Frontal cortex (tissue), 4 donors: ENCODE measurements around the gene TRMT10C. TPM values are rescaled to one million over a fixed set of nuclear protein-coding genes. Genes with fewer than 3 reads are reported as not detected.
"Not testable (repeated sequence)": the region's sequence is repeated elsewhere in the genome, so short reads cannot be mapped to it uniquely, and the experiment has no call there.

Experiments used
- DNase-seq, 2 donors: peaks; one replicate each; pipeline ENCODE4 v3.0.0; 2012; ENCODE audit warnings: low spot score in 2 of 2
- FAIRE-seq: peaks from 2 replicates; lab custom pipeline; 2012; peaks lifted over from hg19 to GRCh38; lab: Jason Lieb, UNC
- small RNA-seq: library from RNA; depleted of rRNA; stranded (forward); fragments of <200 nt; gene quantifications from one replicate; pipeline ENCODE3, GENCODE V24; 2014
- total RNA-seq: library from RNA; depleted of rRNA; stranded (reverse); fragments of >200 nt; gene quantifications from one replicate; pipeline ENCODE4 v1.2.3, GENCODE V29; 2014
- donor health status: control.
- donor health status: control.
- donor health status: control.

TRMT10C gene
- total RNA-seq, 1 donor from 2014 or later, result 54.2 TPM

DNA sequence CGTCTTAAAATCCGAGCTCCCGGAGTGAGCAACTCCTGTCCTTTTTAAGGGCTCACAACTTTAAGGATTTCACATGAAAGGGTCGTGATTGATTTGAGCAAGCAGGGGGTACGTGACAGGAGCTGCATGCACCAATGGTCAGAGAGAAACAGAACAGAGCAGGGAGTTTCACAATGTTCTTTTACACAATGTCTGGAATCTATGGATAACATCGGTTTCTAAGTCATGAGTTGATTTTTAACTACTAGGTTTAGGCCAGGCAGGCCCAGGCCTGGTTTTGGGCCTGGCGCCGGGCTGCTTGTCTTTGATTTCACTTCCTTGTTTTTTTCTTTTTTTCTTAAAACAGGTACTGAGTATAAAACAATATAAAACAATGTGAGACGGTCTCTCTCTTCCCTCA lies 51.3 kb downstream of the TRMT10C start:
- FAIRE-seq, DNase-seq: not testable (repeated sequence)

GRCh38 chr3:101615525-101615924 lies 53.9 kb downstream of the TRMT10C start:
- DNase-seq, result no peak
- FAIRE-seq, result no peak

Small RNA genes lying within 50 kb of the gene (small RNA-seq; reads per million reads assigned to genes)
- gene RNU6-1256P, result not detected

Other genes with a start within 250 kb of the TRMT10C start
- 3.3 TPM for gene IMPG2, start 241.3 kb upstream of the TRMT10C start, total RNA-seq
- 75.8 TPM for gene SENP7, start 48.7 kb upstream of the TRMT10C start, total RNA-seq
- gene PCNP, start 12.3 kb downstream of the TRMT10C start, total RNA-seq, result 124 TPM
- 52.6 TPM for gene ZBTB11, start 115.3 kb downstream of the TRMT10C start, total RNA-seq
- 4,229 TPM for gene RPL24, start 124.8 kb downstream of the TRMT10C start, total RNA-seq
- 72.2 TPM for gene CEP97, start 162.7 kb downstream of the TRMT10C start, total RNA-seq
- 17.1 TPM for gene NXPE3, start 217.3 kb downstream of the TRMT10C start, total RNA-seq